Endothelial cell (in vitro differentiated cells): ENCODE measurements around the gene RLBP1. TPM values are rescaled to one million over a fixed set of nuclear protein-coding genes. Genes with fewer than 3 reads are reported as not detected.

Source experiments
- DNase-seq: peaks from one replicate; pipeline ENCODE4 v3.0.0; 2021; ENCODE audit warnings: low spot score
- H3K27ac Mint-ChIP-seq: one replicate; pipeline ENCODE4 v1.8.0; 2021; ENCODE audit warnings: mixed read lengths, inconsistent platforms; ENCODE audit not compliant: unreplicated experiment
- H3K27me3 Mint-ChIP-seq: one replicate; pipeline ENCODE4 v1.8.0; 2021; ENCODE audit warnings: mild to moderate bottlenecking, moderate library complexity, mixed read lengths, inconsistent platforms; ENCODE audit not compliant: unreplicated experiment
- H3K36me3 Mint-ChIP-seq: one replicate; pipeline ENCODE4 v1.8.0; 2021; ENCODE audit warnings: mild to moderate bottlenecking, low read depth, mixed read lengths, inconsistent platforms; ENCODE audit not compliant: unreplicated experiment
- H3K4me1 Mint-ChIP-seq: one replicate; pipeline ENCODE4 v1.8.0; 2021; ENCODE audit warnings: mild to moderate bottlenecking, mixed read lengths, inconsistent platforms; ENCODE audit not compliant: unreplicated experiment
- H3K4me3 Mint-ChIP-seq: one replicate; pipeline ENCODE4 v1.8.0; 2021; ENCODE audit warnings: mild to moderate bottlenecking, mixed read lengths, inconsistent platforms; ENCODE audit not compliant: unreplicated experiment
- H3K9me3 Mint-ChIP-seq: one replicate; pipeline ENCODE4 v1.8.0; 2021; ENCODE audit warnings: mixed read lengths, inconsistent platforms; ENCODE audit not compliant: unreplicated experiment
- CTCF ChIP-seq: fragments of 200-600 bp; sonication (generic); IDR thresholded peaks from one replicate; pipeline ENCODE4 v1.5.0; 2021; ENCODE audit warnings: antibody characterized with exemption; ENCODE audit not compliant: unreplicated experiment
- total RNA-seq: library from RNA; stranded (reverse); fragmentation: NEBNext Ultra II Directional; extraction: Animal tissue kit (Norgen Biotek cat#: 25700); gene quantifications from one replicate; pipeline ENCODE4 v1.2.1, GENCODE V29; 2021; ENCODE audit not compliant: unreplicated experiment

RLBP1 gene
- total RNA-seq, 1 donor from 2014 or later, result not detected

DNA sequence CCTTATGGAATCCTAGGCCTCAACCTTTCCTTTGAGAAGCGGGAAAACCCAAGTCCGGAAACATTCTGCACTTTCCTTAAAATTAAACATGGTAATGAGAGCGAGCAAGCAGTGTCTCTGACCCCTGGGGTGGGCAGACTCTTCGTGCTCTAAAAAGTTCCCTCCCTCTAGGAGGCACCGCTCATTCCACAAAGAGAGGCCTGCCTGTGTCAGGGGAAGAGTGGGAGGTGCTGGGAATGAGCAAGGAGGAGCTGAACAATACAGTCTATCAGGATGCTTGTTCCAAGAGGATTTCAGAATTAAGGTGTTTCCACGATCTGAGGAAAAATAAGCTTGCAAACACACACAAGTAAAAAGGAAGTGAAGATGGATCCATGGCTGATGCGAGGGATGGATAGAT lies 6.0 kb upstream of the RLBP1 start:
- Mint-ChIP-seq H3K27me3 (no peaks in the 10 kb centered on the region), H3K27ac (no peak overlapping the region), H3K36me3 (no peaks in the 10 kb centered on the region), H3K4me3 (no peak overlapping the region), H3K4me1 (no peaks in the 10 kb centered on the region), H3K9me3 (no peaks in the 10 kb centered on the region)
- no peak for TF ChIP-seq CTCF
- DNase-seq, result no peak

DNA sequence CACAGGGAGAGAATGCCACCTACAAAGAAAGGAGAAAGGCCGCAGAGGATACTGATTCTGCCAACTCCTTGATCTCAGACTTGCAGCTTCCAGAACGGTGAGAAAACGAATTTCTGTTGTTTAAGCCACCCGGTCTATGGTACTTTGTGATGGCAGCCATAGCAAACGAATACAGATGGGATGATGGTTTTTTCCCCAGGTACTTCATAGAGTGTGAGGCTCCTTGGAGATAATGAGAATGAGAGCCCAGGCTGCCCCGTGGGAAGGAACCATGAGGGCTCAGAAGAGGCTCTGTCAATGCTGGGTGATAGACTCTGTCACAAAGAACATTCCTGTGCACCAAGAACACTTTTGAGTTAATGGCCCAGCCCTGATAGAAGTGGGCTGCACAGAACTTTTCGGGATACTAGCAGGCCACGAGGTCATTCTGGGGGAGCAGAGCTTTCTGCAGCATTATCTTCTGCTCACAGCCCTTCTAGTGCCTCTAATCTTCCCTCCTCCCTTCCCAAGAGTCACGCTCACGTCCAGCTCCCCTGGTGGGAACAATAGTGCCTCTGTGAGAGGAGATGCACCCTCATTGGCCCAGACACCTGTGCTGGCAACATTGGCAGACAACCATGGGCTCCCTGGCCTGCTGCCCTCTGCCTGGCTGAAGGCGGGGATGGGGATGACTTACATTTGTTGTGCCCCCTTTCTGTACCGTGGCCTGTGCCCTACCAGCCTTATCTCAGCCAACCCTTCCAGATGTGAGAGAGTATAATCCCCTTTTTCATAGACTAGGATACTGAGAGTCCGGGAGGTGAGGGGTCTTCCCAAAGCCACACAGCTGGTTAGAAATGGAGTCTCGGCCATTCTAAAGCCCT lies 5.2 kb upstream of the RLBP1 start:
- Mint-ChIP-seq H3K27ac (no peak overlapping the region), H3K27me3 (no peaks in the 10 kb centered on the region), H3K36me3 (no peaks in the 10 kb centered on the region), H3K9me3 (no peaks in the 10 kb centered on the region), H3K4me3 (no peak overlapping the region), H3K4me1 (no peaks in the 10 kb centered on the region)
- no peak for DNase-seq
- no peak for TF ChIP-seq CTCF

DNA sequence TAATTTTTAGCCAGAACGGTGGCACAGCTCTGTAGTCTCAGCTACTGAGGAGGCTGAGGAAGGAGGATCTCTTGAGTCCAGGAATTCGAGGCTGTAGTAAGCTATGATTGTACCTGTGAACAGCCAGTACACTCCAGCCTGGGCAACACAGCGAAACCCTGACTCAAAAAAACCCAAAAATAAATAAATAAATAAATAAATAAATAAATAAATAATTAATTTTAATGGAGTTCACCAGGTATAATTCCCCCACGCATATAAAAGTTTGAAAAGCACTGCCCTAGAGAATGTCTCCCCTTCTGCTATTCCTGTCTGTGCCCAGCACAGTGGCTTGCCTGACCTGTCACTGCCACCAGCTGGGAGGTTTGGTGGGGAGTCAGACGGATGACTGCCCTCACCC lies 4.2 kb upstream of the RLBP1 start:
- no peaks in the 10 kb centered on the region for H3K27me3 Mint-ChIP-seq
- no peak for TF ChIP-seq CTCF
- H3K4me1 Mint-ChIP-seq, result no peaks in the 10 kb centered on the region
- no peak overlapping the region for H3K4me3 Mint-ChIP-seq
- no peak for DNase-seq
- no peak overlapping the region for H3K27ac Mint-ChIP-seq
- H3K9me3 Mint-ChIP-seq, result no peaks in the 10 kb centered on the region
- H3K36me3 Mint-ChIP-seq, result no peaks in the 10 kb centered on the region

GRCh38 chr15:89218531-89218930 lies 2.8 kb downstream of the RLBP1 start:
- TF ChIP-seq CTCF, result no peak
- no peak overlapping the region for H3K27ac Mint-ChIP-seq
- H3K27me3 Mint-ChIP-seq, result peaks cover 3% of the 10 kb centered on the region
- H3K4me3 Mint-ChIP-seq, result no peak overlapping the region
- H3K4me1 Mint-ChIP-seq, result no peaks in the 10 kb centered on the region
- no peaks in the 10 kb centered on the region for H3K9me3 Mint-ChIP-seq
- DNase-seq, result no peak
- H3K36me3 Mint-ChIP-seq, result no peaks in the 10 kb centered on the region

DNA sequence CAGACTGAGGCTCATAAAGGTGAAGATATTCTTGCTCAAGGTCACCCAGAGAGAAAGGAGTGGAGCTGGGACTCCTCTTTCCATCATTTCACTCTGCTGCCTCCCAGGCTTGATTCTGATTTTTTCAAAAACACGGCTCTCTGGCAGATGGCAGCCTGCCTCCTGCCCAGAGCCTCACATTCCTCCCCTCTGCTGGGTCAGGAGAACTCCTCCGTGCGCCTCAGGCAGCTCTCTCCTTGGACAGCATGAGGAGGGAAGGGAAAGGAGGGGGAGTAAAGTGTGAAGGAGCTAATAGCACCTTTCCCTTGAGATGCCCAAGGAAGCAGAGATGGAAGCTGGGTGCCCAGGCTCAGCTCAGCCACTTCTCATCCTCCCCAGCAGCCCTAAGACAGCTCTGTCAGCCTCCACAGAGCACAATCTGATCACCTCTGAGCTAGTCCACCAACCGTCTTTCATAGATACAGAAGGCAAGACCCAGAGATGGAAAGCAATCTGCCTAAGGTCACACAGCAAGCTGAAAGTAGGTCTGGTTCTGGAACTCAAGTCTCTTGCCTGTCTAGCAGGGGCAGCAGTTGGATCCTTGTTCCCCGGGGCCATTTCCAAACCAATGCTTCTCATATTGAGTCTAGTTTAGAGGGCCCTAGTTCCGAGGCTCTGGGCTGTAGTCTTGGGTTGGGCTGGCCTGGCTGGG lies 3.5 kb downstream of the RLBP1 start:
- peaks cover 3% of the 10 kb centered on the region for H3K27me3 Mint-ChIP-seq
- DNase-seq, result no peak
- no peaks in the 10 kb centered on the region for H3K36me3 Mint-ChIP-seq
- TF ChIP-seq CTCF, result no peak
- H3K4me1 Mint-ChIP-seq, result no peaks in the 10 kb centered on the region
- H3K27ac Mint-ChIP-seq, result no peak overlapping the region
- no peaks in the 10 kb centered on the region for H3K9me3 Mint-ChIP-seq
- H3K4me3 Mint-ChIP-seq, result no peak overlapping the region
